GM19467 (cell line): ENCODE measurements around the gene MRPL42.
A peak's percentile ranks its signal among the peaks of the same experiment; 100 is the strongest.
"Not testable (repeated sequence)": the region's sequence is repeated elsewhere in the genome, so short reads cannot be mapped to it uniquely, and the experiment has no call there.

Experiments used
- ATAC-seq: cut with Tn5 transposase; IDR thresholded peaks from one replicate; pipeline ENCODE4 v1.9.1; 2021; ENCODE audit warnings: mild to moderate bottlenecking, moderate library complexity; ENCODE audit not compliant: unreplicated experiment

The MRPL42 gene

GRCh38 chr12:93443576-93443975, 23.7 kb upstream of the MRPL42 start:
- ATAC-seq, result no peak

- ATAC-seq, result no peak
Measured at GRCh38 chr12:93447555-93448290, 19.6 kb upstream of the MRPL42 start.

GRCh38 chr12:93448796-93449195, 18.5 kb upstream of the MRPL42 start:
- no peak for ATAC-seq

DNA sequence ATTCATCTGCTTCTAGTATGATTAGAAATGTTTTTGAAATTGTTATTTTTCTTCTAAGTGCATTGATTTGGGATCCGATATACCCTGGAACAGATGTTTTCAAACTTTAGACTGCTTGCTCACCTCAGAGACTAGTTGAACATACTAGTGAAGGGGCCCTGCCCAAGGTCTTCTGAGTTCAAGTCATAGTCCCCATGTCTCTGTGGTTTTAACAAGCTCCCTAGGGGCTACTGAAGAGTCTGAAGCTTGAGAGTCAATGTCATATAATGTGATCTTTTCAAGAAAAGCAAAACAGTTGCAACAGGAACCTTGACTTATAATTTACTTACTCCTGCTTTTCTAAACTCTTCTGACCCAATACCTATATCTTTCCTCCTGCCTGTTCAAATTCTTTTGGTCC, 18.0 kb upstream of the MRPL42 start:
- peak; percentile 87 for ATAC-seq

- no peak for ATAC-seq
Measured at GRCh38 chr12:93451423-93452158, 15.7 kb upstream of the MRPL42 start.

GRCh38 chr12:93453633-93454032, 13.7 kb upstream of the MRPL42 start:
- ATAC-seq, result no peak

DNA sequence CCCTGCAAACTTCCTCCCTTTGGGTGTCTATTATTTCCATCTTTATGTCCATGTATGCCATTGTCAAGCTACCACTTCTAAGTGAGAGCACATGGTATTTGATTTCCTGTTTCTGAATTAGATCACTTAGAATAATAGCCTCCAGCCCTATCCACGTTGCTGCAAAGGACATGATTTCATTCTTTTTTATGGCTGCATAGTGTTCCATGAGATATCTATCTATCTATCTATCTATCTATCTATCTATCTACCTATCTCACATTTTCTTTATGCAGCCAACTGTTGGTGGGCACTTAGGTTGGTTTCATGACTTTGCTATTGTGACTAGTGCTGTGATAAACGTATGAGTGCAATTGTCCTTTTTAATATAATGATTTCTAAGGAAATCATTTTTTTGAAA, 11.2 kb upstream of the MRPL42 start:
- no peak for ATAC-seq

GRCh38 chr12:93459097-93459496, 8.2 kb upstream of the MRPL42 start:
- ATAC-seq, result no peak

- ATAC-seq, result no peak
Measured at GRCh38 chr12:93460003-93460402, 7.3 kb upstream of the MRPL42 start.

GRCh38 chr12:93460902-93461301, 6.4 kb upstream of the MRPL42 start:
- no peak for ATAC-seq

GRCh38 chr12:93461503-93461902, 5.8 kb upstream of the MRPL42 start:
- ATAC-seq, result no peak

GRCh38 chr12:93465841-93466240, 1.5 kb upstream of the MRPL42 start:
- ATAC-seq, result no peak

DNA sequence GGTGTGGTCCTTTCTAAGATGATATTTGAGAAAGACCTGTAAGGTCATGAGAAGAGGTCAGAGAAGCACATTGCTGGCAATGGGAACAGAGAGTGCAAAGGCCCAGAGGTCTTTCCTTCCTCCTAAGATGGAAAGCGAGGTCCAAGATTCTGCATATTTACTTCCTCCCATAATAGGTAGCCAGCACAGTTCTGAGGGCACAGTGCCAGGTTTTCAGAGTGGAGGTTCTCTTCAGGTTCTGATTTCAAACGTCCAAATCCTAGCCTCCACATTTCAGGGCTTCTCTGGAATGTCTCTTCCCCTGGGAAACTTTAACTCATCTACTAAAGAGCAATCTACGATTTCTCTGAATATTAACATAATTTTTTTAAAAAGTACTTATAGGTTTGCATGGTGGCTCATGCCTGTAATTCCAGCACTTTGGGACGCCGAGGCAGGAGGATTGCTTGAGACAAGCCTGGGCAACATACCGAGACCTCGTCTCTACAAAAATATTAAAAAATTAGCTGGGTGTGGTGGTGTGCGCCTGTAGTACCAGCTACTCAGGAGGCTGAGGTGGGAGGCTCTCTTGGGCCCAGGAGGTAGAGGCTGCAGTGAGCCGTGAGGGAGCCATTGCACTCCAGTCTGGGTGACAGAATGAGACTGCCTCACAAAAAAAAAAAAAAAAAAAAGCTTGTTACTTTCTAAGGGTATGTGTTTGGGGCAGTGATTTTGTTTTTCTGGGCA, 526 bp upstream of the MRPL42 start:
- ATAC-seq, result no peak

- peak; percentile 15 for ATAC-seq
Measured at GRCh38 chr12:93468008-93468371, 676 bp downstream of the MRPL42 start.

- no peak for ATAC-seq
Measured at GRCh38 chr12:93469386-93469785, 2.1 kb downstream of the MRPL42 start.

DNA sequence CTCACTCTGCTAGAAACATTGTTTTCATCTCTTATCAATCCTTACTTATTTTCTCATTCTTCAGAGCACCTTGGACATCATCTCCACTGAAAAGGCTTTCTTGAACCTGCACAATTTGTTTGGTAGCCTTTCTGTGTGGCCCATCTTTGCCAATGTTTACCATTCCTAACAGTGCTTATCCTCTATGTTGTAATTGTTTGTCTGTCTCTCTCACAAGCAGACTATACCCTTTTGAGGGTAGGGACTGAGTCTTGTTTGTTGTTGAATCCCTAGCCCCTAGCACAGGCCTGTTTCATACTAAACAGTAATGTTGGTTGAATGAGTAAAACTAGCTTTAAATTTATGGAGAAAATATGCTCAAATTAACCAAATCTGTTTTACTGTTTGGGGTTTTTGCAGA, 9.2 kb downstream of the MRPL42 start:
- no peak for ATAC-seq

GRCh38 chr12:93482721-93483120, 15.4 kb downstream of the MRPL42 start:
- no peak for ATAC-seq

GRCh38 chr12:93483151-93483807, 16.0 kb downstream of the MRPL42 start:
- no peak for ATAC-seq

GRCh38 chr12:93484315-93484981, 17.1 kb downstream of the MRPL42 start:
- no peak for ATAC-seq

- not testable (repeated sequence) for ATAC-seq
Measured at GRCh38 chr12:93492808-93493207, 25.5 kb downstream of the MRPL42 start.

DNA sequence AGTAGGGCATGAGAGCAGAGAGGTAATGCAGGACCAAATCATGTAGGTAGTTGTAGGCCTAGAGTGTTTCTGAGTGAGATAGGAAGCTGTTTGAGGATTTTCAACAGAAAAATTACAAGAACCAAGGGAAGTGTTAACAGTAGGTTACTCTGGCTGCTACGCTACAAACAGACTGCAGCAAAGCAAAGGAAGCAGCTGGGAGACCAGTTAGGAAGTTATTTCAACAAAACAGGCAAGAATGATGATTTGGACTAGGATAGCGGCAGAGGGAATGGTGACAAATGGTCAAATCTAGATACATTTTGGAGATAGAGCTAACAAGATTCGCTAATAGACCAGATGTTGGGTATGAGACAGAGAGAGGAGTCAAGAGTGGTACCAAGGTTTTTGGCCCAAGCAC, 26.8 kb downstream of the MRPL42 start:
- ATAC-seq, result no peak
